ENCODE data around the gene ZFHX3.

GRCh38 chr16:72865835-72866234 is 182.1 kb downstream of the ZFHX3 start:
- TF ChIP-seq EP300 (IDR thresholded peaks at IDR 0.05; ENCODE audit: borderline replicate concordance in 1 of 2, low read depth in 2 of 2, low read length in 2 of 2): no peak
- TF ChIP-seq SP2 (IDR thresholded peaks at IDR 0.05; ENCODE audit: low read length): no peak
- TF ChIP-seq POLR2A (IDR thresholded peaks at IDR 0.05; ENCODE audit: control extremely low read depth in 1 of 2, low read depth in 2 of 2, low read length in 2 of 2): no peak
- no peak for TF ChIP-seq CTCF (IDR thresholded peaks at IDR 0.05; ENCODE audit: control extremely low read depth in 1 of 3, insufficient read depth in 1 of 3, low read depth in 1 of 3, low read length in 3 of 3)
- TF ChIP-seq MAX (IDR thresholded peaks at IDR 0.05): no peak
- no peak for TF ChIP-seq RBBP5 (IDR thresholded peaks at IDR 0.05; ENCODE audit: borderline replicate concordance, low read depth, low read length)
- TF ChIP-seq TAF1 (IDR thresholded peaks at IDR 0.05; ENCODE audit: low read depth, low read length): no peak
